GM10266 (cell line): ENCODE measurements around the gene KCND2.
"Not testable (repeated sequence)": the region's sequence is repeated elsewhere in the genome, so short reads cannot be mapped to it uniquely, and the experiment has no call there.

Source experiments
- DNase-seq: peaks from one replicate; pipeline ENCODE4 v3.0.0; 2012; ENCODE audit errors: extremely low spot score
- CTCF ChIP-seq: IDR thresholded peaks from 2 replicates; pipeline ENCODE4 v1.5.1; 2012; ENCODE audit warnings: mild to moderate bottlenecking, low read depth; ENCODE audit not compliant: control insufficient read depth, insufficient read depth; ENCODE audit errors: missing control alignments

Gene KCND2

GRCh38 chr7:120780938-120781337 is 508.0 kb downstream of the KCND2 start:
- TF ChIP-seq CTCF = no peak
- no peak for DNase-seq

- not testable (repeated sequence) for DNase-seq
Observed at GRCh38 chr7:120781924-120782323, 508.9 kb downstream of the KCND2 start.

- TF ChIP-seq CTCF = no peak
- no peak for DNase-seq
Observed at GRCh38 chr7:120783273-120783672, 510.3 kb downstream of the KCND2 start.

GRCh38 chr7:120783721-120784120 is 510.7 kb downstream of the KCND2 start:
- no peak for TF ChIP-seq CTCF
- no peak for DNase-seq

- no peak for TF ChIP-seq CTCF
- DNase-seq = no peak
Observed at GRCh38 chr7:120785095-120785494, 512.1 kb downstream of the KCND2 start.

- peak; percentile 94 for TF ChIP-seq CTCF
- DNase-seq = peak; percentile 47
Observed at GRCh38 chr7:120792091-120792860, 519.3 kb downstream of the KCND2 start.

GRCh38 chr7:120792861-120793130 is 519.8 kb downstream of the KCND2 start:
- TF ChIP-seq CTCF = no peak
- DNase-seq = no peak
